HG02970 (cell line): ENCODE results near the gene MPND.
"Not testable (repeated sequence)": the region's sequence is repeated elsewhere in the genome, so short reads cannot be mapped to it uniquely, and the experiment has no call there.

Source experiments
- ATAC-seq: cut with Tn5 transposase; IDR thresholded peaks from one replicate; pipeline ENCODE4 v1.9.1; 2021; ENCODE audit warnings: mild to moderate bottlenecking, moderate library complexity, moderate number of reproducible peaks; ENCODE audit not compliant: unreplicated experiment, low FRiP score

MPND gene

DNA sequence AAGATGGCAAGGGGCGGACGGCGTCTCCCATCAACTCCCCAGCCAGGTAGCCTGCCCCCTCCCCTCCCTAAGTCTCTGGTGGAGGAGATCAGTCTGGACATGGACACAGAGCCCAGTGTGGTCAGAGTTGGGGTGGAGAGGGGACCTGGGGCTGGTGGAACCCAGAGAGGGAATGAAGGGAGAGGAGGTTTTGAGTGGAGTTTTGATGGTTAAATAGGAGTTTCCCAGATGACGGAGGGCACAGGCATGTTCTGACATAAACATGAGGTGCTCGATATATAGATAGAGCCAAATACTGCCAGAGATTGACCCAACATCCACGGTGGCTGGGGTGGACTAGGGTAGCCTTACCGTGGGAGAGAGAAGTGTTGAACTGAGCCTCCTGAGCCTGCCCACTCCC, 24.9 kb upstream of the MPND start:
- ATAC-seq: no peak

GRCh38 chr19:4319067-4319718, 24.2 kb upstream of the MPND start:
- no peak for ATAC-seq

- ATAC-seq: no peak
Observed at GRCh38 chr19:4320419-4320818, 22.9 kb upstream of the MPND start.

DNA sequence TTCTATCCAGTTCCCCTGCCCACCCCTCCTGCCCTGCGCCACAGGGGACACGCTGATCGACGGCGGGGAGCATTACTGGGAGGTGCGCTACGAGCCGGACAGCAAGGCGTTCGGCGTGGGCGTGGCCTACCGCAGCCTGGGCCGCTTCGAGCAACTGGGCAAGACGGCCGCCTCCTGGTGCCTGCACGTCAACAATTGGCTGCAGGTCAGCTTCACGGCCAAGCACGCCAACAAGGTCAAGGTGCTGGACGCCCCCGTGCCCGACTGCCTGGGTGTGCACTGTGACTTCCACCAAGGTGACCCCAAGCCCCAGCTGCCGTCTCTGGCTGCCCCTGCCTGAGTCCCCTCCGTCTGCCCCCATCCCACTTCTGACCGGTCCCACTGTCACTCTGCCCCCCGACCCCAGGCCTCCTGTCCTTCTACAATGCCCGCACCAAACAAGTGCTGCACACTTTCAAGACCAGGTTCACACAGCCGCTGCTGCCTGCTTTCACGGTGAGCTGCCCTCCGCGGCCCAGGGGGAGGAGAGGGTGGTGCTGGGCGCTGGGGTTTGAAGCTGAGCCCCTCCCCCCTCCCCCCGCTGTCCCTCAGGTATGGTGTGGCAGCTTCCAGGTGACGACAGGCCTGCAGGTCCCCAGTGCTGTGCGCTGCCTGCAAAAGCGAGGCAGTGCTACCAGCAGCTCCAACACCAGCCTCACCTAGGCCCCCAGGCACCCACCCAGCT, 20.3 kb upstream of the MPND start:
- ATAC-seq: no peak

DNA sequence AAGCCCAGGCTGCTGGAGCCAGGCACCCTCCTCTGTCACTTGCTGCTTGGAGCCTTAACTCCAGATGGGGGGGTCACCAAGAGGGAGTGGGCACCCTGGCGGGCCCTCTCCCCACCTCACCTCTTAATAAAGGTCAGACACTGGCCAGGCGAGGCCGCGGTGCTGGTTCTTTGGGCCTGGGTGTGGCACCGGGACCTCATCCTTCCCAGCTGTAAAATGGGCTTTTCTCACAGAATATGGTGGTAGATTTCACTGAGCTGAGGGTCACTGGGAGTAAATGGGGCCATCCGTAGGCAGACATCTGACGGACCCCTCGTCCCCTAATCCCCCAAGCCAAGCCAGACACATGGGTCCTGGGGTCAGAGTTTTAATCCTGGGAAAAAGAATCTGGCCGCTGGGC, 19.7 kb upstream of the MPND start:
- no peak for ATAC-seq

DNA sequence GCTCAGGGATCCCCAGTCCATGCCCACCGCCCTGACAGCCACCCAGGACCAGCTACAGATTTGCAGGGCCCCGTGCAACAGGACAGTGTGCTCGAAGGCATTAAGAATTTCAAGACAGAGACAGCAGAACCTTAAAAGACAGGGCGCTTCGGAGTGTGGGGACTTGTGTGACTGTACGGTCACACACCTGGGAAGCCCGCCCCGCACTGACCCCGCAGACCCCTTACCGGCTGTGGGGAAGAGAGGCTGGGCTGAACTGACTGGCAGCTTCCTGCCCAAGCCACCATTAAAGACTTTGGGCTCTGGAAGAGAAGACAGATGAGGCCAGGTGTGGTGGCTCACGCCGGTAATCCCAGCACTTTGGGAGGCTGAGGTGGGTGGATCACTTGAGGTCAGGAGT, 19.1 kb upstream of the MPND start:
- ATAC-seq: no peak

DNA sequence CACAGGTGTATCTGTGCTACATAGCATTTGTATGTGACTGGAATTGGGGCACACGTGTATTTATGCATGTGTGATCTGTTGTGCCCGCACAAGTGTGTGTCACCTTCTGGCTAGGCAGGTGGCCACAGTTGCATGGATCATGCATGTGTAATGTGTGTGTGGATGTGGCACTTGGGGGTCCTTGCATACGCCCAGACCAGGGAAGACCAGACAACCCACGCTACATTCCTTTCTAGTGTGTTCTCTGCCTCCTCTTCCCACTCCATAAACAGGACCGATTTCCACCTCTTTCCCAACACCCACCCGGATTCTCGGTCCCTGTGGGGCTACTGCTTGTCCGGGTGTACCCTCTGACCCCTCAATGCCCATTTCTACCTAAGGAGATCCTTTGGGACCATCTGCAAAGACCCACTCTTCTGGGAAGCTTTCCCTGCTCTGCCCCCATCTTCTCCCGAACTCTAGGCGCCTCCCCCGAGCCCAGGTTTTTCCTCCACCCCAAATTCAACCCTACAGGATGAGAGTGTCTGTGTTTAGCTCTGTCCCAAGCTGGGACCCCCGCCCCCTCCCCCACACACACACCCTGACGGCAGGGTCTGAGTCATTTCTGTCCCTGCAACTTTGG, 17.0 kb upstream of the MPND start:
- ATAC-seq: no peak

DNA sequence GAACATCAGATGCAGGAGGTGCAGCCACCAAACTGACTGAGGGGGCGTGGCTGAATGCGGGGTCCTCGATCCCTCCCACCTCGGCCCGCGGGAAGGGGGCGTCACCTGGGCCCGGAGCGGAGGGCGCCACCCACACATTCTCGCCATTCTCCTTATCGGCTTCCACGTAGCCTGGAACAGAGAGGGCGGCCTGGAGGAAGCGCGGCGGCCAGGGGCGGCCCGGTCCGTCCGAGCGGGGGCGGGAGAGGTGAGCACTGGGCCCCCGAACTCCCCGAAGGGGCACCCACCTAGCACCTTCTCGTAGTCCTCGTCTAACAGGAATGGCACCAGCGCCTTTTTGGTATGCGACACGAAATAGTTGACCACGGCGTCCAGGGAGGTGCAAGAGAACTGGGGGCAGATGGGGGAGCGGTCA, 16.5 kb upstream of the MPND start:
- no peak for ATAC-seq

- ATAC-seq: no peak
Observed at GRCh38 chr19:4327252-4327876, 16.0 kb upstream of the MPND start.

GRCh38 chr19:4327877-4328242, 15.5 kb upstream of the MPND start:
- no peak for ATAC-seq

DNA sequence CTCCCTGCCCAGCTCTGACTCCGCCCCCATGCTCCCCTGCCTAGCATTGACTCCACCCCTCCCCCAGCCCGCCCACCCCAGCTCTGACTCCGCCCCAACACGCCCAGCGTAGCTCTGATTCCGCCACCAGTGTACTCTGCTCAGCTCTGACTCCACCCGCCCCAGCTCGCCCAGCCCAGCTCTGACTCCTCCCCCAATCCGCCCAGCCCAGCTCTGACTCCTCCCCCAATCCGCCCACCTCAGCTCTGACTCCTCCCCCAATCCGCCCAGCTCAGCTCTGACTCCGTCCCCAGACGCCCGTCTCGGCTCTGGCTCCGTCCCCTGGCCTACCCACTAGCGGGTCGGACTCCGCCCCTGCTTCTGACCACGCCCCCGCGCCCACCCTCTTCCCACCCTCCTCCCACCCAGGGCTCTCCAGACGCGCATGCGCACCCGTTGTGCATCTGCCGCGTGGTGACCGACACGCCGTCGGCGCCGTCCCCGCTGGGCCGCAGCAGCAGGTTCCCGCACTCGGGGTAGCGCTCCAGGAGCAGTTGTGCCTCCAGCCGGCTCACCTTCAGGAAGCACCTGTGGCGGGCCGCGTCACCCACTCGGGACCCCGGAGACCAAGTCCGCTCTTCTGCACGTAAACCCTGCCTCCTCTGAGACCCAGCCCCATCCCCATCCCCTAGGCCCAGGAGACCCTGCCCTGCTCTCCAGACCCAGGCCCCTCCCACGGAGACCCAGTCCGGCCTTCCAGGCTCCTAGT, 14.9 kb upstream of the MPND start:
- peak; percentile 77 for ATAC-seq

- ATAC-seq: not testable (repeated sequence)
Observed at GRCh38 chr19:4328991-4329681, 14.2 kb upstream of the MPND start.

DNA sequence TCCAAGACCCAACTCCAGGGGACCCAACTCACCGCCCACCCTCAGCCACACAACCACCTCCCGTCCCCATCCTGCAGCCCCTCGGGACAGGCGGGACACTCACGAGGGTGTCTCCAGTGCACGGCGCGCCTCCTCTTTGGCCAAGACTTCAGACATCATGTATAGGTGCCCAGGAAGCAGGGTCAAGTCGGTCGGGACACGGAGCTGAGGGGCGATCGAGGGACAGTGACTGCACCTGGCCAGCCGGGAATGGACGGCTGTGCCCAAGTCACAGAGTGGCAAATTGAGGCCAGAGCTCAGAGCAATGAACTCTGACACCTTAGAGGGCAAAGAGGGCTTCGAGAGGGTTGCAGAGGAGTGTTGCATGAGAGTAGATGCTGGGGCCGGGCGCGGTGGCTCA, 13.5 kb upstream of the MPND start:
- ATAC-seq: no peak

DNA sequence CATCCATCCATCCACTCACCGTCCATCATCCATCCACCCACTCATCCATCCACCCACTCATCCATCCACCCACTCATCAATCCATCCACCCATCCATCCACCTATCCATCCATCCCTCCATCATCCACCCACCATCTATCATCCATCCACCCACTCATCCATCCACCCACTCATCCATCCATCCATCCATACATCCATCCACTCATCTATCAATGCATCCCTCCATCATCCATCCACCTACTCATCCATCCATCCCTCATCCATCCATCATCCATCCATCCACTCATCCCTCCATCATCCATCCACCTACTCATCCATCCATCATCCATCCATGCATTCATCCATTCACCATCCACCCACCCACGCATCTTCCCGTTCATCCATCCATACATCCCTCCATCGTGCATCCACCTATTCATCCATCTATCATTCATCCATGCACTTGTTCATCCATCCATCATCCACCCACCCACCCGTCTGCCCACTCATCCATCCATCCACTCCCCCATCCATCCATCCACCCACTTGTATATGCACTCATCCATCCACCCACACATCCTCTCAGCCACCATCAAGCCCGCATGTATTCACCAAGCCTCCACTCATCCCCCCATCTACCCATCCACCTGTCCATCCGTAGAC, 8.3 kb upstream of the MPND start:
- ATAC-seq: no peak

- ATAC-seq: no peak
Observed at GRCh38 chr19:4337906-4338440, 5.4 kb upstream of the MPND start.

DNA sequence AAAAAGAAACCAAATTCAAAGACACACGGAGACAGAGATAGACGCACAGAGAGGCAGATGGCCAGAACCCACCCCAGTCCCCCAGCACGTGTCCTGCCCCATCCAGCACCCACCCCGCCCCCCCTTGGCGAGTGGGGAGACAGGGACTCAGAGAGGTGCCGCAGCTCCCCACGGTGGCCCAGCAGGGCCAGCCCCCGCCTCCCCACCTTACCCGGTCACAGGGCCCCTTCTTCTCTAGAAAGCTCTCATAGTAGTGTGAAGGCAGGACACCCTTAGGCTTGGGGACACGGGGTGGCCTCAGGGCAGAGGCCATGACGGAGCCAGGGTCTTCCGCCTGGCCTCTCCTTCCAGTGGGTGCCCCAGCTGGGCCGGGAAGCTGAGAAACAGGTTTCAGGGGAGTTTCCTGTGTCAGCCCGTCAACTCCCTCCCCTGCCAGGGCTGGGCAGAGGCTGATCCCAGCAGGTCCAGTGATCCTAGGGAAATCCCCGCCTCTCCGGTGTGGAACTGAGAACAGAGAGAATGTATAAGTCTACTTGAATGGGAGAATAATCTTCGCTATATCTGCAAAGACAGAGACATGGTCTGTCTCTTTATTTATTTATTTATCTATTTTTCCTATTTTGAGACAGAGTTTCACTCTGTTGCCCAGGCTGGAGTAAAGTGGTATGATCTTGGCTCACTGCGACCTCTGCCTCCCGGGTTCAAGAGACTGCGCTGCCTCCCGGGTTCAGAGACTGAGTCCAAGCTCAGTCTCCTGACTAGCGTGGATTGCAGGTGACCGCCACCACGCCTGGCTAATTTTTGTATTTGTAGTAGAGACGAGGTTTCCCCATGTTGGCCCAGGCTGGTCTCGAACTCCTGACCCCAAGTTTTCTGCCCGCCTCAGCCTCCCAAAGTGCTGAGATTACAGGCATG, 4.7 kb upstream of the MPND start, which contains the start of gene STAP2:
TSS of gene STAP2 (minus strand) at position 387 of the 915 bp plus-strand sequence. CDS start at position 313, 74 bp downstream.
- no peak for ATAC-seq

GRCh38 chr19:4342314-4342614, 1.1 kb upstream of the MPND start:
- ATAC-seq: no peak

GRCh38 chr19:4342615-4343369, 570 bp upstream of the MPND start:
- ATAC-seq: peak; percentile 86
